ENCODE measurements around the gene TRAK1. TPM values are rescaled to one million over a fixed set of nuclear protein-coding genes. Genes with fewer than 3 reads are reported as not detected.

TRAK1 gene
- total RNA-seq, 4 donors from 2014 or later: 37.4 to 89.5 (median 53.0) TPM

DNA sequence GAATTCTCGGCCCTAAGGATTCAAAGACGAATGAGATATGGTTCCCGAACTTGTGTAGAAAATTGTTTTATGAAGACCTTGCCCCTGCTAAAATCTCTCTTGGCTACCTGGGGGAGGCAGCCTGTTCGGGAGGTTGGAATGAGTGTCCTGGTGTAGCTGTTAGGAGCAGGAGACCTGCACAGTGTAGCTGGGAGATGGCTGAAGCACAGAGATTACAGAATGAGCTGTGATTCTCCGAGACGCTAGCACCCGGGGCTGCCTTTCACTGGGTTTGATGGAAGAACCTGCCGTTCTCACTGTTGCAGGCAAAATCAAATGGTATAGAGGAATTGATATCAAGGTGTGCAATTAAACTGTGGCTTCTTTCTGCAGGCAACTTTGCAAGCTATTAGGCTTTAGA, 68.0 kb downstream of the TRAK1 start:
- ATAC-seq: no peak
- TF ChIP-seq EP300 (IDR thresholded peaks at IDR 0.05) (no peak), POLR2AphosphoS5 (IDR thresholded peaks at IDR 0.05) (no peak)
- TF ChIP-seq, protein P1, sequence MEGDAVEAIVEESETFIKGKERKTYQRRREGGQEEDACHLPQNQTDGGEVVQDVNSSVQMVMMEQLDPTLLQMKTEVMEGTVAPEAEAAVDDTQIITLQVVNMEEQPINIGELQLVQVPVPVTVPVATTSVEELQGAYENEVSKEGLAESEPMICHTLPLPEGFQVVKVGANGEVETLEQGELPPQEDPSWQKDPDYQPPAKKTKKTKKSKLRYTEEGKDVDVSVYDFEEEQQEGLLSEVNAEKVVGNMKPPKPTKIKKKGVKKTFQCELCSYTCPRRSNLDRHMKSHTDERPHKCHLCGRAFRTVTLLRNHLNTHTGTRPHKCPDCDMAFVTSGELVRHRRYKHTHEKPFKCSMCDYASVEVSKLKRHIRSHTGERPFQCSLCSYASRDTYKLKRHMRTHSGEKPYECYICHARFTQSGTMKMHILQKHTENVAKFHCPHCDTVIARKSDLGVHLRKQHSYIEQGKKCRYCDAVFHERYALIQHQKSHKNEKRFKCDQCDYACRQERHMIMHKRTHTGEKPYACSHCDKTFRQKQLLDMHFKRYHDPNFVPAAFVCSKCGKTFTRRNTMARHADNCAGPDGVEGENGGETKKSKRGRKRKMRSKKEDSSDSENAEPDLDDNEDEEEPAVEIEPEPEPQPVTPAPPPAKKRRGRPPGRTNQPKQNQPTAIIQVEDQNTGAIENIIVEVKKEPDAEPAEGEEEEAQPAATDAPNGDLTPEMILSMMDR (IDR thresholded peaks at IDR 0.05): no peak
- H3K27ac ChIP-seq: no peak overlapping the region

DNA sequence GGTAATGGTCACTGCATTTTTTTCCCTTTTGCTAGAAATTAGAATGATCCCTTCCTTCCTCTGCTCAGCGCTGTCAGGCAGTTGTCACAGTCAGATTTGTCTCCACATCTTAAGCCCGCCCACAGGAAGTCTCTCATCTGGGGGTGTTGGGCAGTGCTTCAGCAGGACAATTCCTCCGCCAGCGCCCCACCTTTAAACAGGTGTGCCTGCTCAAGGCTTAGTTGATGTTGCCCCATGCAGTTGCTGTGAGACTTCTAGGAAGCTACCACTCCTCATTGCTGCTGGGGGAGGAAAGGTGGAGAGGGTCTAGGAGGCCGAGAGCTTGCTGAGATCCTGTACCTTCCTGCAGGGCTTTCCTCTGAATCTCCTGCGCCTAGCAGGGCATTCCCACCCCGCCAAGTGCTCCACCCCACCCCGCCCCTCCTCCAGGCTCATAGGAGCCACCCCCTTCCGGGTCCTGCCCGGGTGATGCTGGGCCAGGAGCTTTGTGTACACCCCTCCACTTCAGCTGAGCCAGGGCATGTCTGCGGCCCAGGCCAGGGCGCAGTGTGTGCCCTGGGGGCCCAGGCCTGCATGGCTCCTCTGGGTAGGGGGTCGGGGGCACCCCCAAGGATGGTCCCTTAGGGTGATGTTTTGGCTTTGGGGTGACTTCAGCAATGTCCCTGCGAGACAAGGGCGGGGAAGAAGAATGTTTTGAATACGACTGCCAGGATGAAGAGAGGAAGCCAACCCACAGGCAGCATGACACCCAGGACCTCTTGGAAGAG, 68.7 kb downstream of the TRAK1 start:
- peak overlapping the region in 1 of 2 donors; percentile 17 for H3K4me3 ChIP-seq
- H3K36me3 ChIP-seq: no peaks in the 10 kb centered on the region
- 0 to 42% methylated on average over 1 to 6 of the region's 16 CpGs for WGBS, 2 donors (ENCODE audit: low coverage in 1 of 2)
- peak overlapping the region in 2 of 4 donors; percentile 47 to 48 for H3K27ac ChIP-seq
- ATAC-seq: peak; percentile 54
- TF ChIP-seq POLR2A (IDR thresholded peaks at IDR 0.05): no peak
- TF ChIP-seq EP300 (IDR thresholded peaks at IDR 0.05): no peak
- TF ChIP-seq POLR2AphosphoS5 (IDR thresholded peaks at IDR 0.05): no peak
- TF ChIP-seq, protein P1 (IDR thresholded peaks at IDR 0.05): no peak
- no peaks in the 10 kb centered on the region for H3K27me3 ChIP-seq
- peaks cover 0 to 55% (median 12%) of the 10 kb centered on the region in 3 donors for H3K4me1 ChIP-seq
- no peaks in the 10 kb centered on the region for H3K9me3 ChIP-seq

More for the DNA sequence above, 68.0 kb downstream of the TRAK1 start:
- 82 to 87% methylated on average over 4 to 8 of the region's 8 CpGs for WGBS, 2 donors (ENCODE audit: low coverage in 1 of 2)
- Histone ChIP-seq H3K9me3 (no peaks in the 10 kb centered on the region), H3K4me1 (peaks cover 0 to 47% (median 12%) of the 10 kb centered on the region in 3 donors), H3K27me3 (no peaks in the 10 kb centered on the region), H3K36me3 (no peaks in the 10 kb centered on the region), H3K4me3 (no peak overlapping the region)

DNA sequence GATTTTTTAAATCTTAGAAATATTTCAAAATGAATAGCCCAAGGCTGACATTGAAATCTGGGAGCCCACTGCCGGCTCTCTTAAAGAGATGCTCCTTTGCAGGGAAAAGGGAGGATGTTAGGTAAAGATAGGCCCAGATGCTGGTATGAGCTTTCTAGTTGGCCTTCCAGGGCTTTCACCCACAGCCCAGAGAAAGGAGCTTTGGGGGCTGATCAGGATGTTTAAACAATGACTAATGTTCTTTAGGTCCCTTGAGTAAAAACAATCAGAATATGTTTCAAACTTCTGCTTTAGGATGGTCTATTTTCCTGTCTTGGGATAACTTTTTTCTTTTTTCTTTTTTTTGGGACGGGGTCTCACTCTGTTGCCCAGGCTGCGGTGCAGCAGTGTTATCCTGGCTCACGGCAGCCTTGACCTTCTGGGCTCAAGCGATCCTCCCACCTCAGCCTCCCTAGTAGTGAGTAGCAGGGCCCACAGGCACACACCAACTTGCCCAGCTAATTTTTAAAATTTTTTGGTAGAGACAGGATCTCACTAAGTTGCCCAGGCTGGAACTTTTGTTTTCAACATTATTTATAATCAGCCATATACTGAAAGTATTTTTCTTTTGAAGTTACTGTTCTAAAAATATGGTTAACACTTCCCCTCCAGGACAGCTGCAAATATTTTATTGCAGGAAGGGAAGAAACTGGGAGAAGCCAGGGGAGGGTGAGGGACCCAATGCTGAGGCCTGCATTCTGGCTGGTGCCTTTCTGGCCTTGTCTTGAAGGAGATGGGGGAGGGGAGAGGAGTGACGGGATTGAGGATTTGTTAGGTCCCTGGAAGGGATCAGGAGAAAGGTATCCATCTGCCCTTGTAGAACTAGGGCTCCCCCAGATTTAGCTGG, 70.1 kb downstream of the TRAK1 start:
- ATAC-seq: no peak
- H3K36me3 ChIP-seq: no peaks in the 10 kb centered on the region
- H3K27ac ChIP-seq: no peak overlapping the region
- H3K4me1 ChIP-seq: peaks cover 0 to 69% (median 12%) of the 10 kb centered on the region in 3 donors
- TF ChIP-seq EP300 (IDR thresholded peaks at IDR 0.05) (no peak), POLR2A (IDR thresholded peaks at IDR 0.05) (no peak), POLR2AphosphoS5 (IDR thresholded peaks at IDR 0.05) (no peak)
- TF ChIP-seq, protein P1 (IDR thresholded peaks at IDR 0.05): no peak
- H3K27me3 ChIP-seq: no peaks in the 10 kb centered on the region
- H3K4me3 ChIP-seq: no peak overlapping the region
- 85 to 90% methylated on average over 3 to 6 of the region's 6 CpGs for WGBS, 2 donors (ENCODE audit: low coverage in 1 of 2)
- no peaks in the 10 kb centered on the region for H3K9me3 ChIP-seq

DNA sequence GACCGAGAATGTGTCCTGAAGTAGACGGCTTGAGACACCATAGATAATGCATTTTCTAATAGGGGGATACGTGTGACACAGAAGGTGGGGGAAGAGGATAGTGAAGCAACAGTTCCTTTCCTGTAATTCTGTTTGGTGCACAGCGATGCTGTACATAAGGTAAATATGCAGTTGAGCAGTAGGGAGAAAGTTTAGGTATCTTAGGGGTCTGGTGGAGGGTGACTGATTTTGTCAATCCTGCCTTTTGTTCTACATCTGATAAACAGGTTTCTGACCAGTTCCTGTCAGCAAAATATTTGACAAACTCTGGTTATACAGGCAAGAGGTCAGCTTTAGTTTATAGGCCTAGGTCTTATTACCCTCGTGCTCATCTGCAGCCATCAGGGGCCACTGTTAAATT, 71.3 kb downstream of the TRAK1 start:
- H3K4me3 ChIP-seq: no peak overlapping the region
- TF ChIP-seq, protein P1 (IDR thresholded peaks at IDR 0.05): no peak
- TF ChIP-seq EP300 (IDR thresholded peaks at IDR 0.05) (no peak), POLR2A (IDR thresholded peaks at IDR 0.05) (no peak), POLR2AphosphoS5 (IDR thresholded peaks at IDR 0.05) (no peak)
- H3K27me3 ChIP-seq: no peaks in the 10 kb centered on the region
- peaks cover 0 to 71% (median 12%) of the 10 kb centered on the region in 3 donors for H3K4me1 ChIP-seq
- 86 to 87% methylated on average over 4 to 5 of the region's 5 CpGs for WGBS, 2 donors (ENCODE audit: low coverage in 1 of 2)
- H3K36me3 ChIP-seq: no peaks in the 10 kb centered on the region
- ATAC-seq: no peak
- H3K27ac ChIP-seq: no peak overlapping the region
- no peaks in the 10 kb centered on the region for H3K9me3 ChIP-seq
